VCaP (cell line): ENCODE data around the gene GNA15.
"Not testable (repeated sequence)": the region's sequence is repeated elsewhere in the genome, so short reads cannot be mapped to it uniquely, and the experiment has no call there.

Source experiments
- H3K27ac ChIP-seq: fragments of 450-650 bp; 2 replicates; pipeline ENCODE4 v1.5.1; 2017
- TF ChIP-seq, protein P1 (sequence below): fragments of 450-650 bp; conservative IDR thresholded peaks from 2 replicates; pipeline ENCODE4 v1.5.1; 2017; ENCODE audit warnings: mild to moderate bottlenecking, moderate library complexity

GNA15 gene

DNA sequence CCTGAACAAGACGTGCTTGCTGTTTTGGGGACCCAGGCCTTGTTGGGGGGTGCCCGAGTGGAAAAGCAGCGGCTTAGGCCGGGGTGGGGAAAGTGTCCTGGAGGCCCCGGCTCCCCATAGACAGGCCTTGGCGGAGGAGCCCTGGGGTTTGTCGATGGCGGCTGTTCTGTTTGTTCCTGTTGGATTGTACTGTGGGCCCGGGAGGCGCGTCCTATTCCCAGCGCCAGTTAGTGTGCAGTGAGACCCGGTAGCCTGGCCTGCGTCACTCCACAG lies 61.0 kb downstream of the GNA15 start:
- TF ChIP-seq, protein P1, sequence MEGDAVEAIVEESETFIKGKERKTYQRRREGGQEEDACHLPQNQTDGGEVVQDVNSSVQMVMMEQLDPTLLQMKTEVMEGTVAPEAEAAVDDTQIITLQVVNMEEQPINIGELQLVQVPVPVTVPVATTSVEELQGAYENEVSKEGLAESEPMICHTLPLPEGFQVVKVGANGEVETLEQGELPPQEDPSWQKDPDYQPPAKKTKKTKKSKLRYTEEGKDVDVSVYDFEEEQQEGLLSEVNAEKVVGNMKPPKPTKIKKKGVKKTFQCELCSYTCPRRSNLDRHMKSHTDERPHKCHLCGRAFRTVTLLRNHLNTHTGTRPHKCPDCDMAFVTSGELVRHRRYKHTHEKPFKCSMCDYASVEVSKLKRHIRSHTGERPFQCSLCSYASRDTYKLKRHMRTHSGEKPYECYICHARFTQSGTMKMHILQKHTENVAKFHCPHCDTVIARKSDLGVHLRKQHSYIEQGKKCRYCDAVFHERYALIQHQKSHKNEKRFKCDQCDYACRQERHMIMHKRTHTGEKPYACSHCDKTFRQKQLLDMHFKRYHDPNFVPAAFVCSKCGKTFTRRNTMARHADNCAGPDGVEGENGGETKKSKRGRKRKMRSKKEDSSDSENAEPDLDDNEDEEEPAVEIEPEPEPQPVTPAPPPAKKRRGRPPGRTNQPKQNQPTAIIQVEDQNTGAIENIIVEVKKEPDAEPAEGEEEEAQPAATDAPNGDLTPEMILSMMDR: no peak
- no peak overlapping the region for H3K27ac ChIP-seq

DNA sequence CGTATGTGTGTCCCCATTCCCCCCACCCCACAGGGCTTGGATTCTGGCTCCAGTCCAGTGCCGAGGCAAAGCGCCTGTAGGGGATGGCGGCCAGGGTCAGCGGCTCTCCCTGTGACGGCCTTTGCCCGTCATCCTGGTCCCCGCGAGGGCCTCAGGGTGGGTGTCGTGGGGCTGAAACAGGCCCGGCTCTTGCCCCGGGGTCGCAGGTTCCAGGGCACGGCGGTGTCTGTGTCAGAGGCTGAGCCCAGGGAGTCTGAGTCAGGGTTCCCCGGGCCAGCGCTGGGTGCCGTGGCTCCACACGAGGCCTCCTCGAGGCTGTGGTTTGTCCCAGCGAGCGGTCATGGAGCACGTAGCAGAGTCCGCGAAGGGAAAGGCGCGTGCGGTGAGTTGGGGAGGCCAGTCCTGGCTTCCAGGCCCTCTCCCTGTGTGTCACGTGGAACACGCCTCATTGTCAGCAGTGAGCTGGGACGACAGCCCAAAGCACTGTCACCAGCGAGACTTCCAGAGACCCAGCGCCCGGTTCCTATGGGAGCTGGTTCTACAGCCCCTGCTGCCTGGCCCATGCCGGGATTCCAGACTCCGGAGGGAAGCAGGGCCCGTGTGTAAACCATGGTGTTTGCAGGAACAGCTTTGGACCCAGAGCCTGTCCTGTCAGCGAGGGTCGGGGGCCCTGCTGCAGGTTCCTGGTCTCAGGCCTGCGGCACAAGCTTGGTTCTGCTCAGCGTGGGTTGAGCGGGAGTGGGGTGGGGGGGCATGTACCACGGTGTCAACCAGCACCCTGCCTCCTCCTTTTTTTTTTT lies 63.3 kb downstream of the GNA15 start:
- TF ChIP-seq, protein P1: no peak

DNA sequence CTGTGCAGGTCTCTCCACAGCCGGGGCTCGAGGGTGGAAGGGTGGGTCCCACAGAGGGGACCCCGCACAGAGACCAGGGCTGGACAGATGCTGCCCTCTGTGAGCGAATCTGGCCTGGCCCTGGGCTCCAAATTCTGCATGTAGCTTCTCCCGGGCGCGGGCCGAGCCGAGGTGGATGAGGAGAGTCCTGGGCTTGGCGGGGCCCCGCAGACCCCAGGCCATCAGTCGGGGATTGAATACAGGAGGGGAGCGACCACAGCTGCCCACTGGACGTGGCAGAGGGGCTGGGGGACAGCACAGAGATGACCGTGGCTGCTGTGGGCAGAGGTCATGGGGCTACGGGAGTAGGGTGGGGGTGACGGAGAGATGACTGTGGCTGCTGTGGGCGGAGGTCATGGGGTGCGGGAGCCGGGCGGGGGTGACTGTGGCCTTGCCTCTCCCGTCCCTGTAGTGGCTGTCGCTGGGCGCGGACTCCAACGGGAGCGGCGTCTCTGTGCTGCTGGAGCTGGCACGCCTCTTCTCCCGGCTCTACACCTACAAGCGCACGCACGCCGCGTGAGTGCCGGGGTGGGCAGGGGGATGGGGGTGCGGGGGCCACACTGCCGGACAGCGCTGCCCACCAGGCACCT lies 65.4 kb downstream of the GNA15 start:
- TF ChIP-seq, protein P1: no peak
- no peak overlapping the region for H3K27ac ChIP-seq

More for the DNA sequence above, 63.3 kb downstream of the GNA15 start:
- H3K27ac ChIP-seq: no peak overlapping the region

DNA sequence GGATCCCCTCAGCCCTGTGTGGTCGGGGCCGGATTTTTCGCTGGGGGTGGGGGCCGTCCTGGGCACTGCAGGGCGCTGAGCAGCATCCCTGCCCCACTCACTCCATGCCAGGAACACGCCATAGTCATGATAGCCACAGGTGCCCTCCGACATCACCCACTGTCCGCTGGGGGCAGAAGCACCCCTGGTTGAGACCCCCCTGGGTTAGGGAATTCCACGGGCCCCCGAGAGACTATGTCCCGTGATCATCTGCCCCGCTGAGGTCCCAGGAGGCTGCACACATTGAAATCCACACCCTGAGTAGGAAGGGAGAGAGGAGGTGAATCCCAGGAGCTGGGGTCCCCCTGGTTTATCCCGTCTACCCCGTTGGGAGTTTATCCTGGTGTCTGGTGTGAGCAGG lies 66.1 kb downstream of the GNA15 start:
- no peak overlapping the region for H3K27ac ChIP-seq
- TF ChIP-seq, protein P1: no peak

DNA sequence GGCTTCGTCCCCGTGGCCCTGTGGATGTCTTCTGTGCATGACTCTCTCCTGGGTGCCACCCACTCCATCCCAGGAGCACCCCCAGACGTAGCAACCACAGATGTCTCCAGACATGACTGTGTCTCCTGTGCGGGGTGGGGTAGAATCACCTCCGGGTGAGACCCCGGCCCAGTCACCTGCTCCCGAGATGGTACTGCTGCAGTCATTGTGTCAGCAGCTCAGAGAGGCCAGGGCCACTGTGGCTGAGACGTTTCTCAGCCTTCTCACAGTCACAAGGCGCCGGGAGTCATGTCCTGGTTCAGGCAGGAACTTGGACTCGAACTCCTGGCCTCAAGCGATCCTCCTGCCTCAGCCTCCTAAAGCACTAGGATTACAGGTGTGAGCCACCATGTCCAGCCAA lies 66.5 kb downstream of the GNA15 start:
- TF ChIP-seq, protein P1: no peak
- no peak overlapping the region for H3K27ac ChIP-seq

DNA sequence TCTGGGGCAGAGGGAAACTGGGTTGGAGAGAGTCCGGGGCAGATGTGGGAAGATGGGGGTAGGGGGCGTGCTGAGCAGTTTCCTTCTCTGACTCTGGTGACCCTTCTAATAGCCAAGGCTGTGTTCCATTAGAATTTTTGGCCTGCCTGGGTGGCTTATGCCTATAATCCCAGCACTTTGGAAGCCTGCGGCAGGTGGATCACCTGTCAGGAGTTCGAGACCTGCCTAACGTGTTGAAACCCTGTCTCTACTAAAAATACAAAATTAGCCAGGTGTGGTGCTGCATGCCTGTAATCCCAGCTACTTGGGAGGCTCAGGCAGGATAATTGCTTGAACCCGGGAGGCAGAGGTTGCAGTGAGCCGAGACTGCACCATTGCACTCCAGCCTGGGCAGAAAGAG lies 67.1 kb downstream of the GNA15 start:
- not testable (repeated sequence) for H3K27ac ChIP-seq

DNA sequence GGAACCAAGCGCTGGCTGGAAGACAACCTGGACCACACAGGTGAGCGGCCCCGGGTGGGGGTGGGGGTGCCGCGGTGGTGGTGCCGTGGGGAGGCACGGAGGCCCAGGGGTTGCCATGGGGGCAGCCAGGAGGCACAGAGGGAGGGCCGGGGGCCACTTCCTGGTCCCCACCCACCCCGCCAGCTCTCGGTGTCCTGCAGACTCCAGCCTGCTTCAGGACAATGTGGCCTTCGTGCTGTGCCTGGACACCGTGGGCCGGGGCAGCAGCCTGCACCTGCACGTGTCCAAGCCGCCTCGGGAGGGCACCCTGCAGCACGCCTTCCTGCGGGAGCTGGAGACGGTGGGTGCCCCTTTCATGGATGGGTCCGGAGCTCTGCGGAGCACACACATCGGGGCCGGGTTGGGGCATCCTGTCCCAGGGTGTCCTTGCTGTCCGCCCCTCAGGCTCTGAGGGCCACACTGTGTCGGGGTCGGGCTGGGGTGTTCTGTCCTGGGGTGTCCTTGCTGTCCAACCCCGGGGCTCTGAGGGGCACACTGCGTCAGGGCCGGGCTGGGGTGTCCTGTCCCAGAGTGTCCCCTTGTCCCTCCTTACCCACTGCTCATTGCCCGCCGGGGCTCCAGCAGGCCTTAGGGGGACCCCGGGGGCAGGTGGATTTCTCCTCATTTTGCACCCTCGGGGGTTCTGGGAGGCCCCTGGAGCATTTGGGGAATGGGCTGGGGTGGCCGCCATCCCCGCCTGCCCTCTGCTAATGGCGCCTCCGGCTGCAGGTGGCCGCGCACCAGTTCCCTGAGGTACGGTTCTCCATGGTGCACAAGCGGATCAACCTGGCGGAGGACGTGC lies 68.2 kb downstream of the GNA15 start:
- TF ChIP-seq, protein P1: no peak
- no peak overlapping the region for H3K27ac ChIP-seq
